Astrocyte of the cerebellum (primary cell): Measurements from ENCODE around the gene MYO10.

Experiments used
- DNase-seq: peaks from one replicate; pipeline ENCODE4 v3.0.0-alpha.2; 2011; ENCODE audit warnings: low read depth
- H3K4me3 ChIP-seq: 2 replicates; pipeline ENCODE4 v1.5.1; 2011; ENCODE audit warnings: mild to moderate bottlenecking, low read depth, low read length, moderate library complexity
- in situ Hi-C: cut with HindIII; loops from 2 replicates; pipeline ENCODE4 v1.10.0; 2017; ENCODE audit warnings: low sequenced_read_pairs
- TF ChIP-seq, protein P1 (sequence below): IDR thresholded peaks from 2 replicates; pipeline ENCODE4 v1.5.1; 2012; ENCODE audit warnings: low read length, low read depth, moderate library complexity, mild to moderate bottlenecking; ENCODE audit errors: missing control alignments

MYO10 gene

DNA sequence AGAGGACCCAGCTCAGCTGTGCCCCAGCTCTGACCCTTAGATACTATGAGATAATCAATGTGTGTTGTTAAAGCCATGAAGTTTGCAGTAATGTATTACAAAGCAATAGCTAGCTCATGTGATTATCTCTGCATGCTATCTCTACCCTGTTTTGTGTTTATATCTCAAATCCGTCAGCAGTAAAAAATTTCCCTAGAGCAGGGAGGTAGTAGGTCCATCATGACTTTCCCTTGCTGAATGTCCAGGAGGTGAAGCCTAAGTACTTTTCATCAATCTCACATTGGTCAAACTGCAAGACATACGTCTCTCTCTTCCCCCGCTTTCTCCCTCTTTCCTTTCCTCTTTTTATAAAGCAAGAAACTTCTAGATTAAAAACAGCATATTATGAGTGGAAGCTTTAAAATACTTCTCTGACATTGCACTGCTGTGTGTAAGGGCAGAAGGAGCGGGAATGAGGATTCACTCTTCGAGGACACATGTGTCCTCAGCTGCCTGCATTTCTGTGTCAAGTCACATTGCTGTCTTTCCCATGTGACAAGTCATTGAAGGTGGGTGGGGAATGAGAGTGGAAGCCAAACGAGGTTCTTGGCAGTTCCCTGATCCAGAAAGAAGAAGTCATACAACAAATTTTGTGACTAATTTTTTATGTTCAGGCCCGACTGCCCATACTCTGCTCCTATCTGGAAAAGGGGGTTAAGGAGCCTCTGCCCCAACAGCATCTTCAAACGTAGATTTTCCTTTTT is 226.2 kb downstream of the MYO10 start:
- in situ Hi-C loops, result no loop called here
- no peak overlapping the region for H3K4me3 ChIP-seq
- DNase-seq, result no peak
- TF ChIP-seq, protein P1, sequence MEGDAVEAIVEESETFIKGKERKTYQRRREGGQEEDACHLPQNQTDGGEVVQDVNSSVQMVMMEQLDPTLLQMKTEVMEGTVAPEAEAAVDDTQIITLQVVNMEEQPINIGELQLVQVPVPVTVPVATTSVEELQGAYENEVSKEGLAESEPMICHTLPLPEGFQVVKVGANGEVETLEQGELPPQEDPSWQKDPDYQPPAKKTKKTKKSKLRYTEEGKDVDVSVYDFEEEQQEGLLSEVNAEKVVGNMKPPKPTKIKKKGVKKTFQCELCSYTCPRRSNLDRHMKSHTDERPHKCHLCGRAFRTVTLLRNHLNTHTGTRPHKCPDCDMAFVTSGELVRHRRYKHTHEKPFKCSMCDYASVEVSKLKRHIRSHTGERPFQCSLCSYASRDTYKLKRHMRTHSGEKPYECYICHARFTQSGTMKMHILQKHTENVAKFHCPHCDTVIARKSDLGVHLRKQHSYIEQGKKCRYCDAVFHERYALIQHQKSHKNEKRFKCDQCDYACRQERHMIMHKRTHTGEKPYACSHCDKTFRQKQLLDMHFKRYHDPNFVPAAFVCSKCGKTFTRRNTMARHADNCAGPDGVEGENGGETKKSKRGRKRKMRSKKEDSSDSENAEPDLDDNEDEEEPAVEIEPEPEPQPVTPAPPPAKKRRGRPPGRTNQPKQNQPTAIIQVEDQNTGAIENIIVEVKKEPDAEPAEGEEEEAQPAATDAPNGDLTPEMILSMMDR, result no peak

DNA sequence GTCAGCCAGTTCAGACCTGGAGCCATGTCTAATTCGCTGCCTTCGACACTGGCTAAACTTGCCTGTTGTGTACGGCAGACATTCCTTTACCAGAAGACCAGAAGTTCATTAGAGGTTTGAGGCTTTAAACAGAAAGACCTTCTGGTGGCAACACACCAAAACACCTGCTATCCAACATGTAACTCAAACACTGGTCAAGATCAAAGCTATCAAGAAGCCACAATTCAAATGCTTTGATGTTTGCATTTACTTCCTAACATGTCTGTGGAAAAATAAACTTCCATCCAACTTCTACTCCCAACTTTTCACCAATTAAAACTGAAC is 228.3 kb downstream of the MYO10 start:
- in situ Hi-C loops, result no loop called here
- no peak overlapping the region for H3K4me3 ChIP-seq
- TF ChIP-seq, protein P1, result no peak
- DNase-seq, result no peak

- TF ChIP-seq, protein P1, result no peak
- in situ Hi-C loops, result no loop called here
- no peak overlapping the region for H3K4me3 ChIP-seq
- DNase-seq, result no peak
Observed at GRCh38 chr5:16707168-16707868, 228.8 kb downstream of the MYO10 start.

GRCh38 chr5:16704945-16705344 is 231.1 kb downstream of the MYO10 start:
- TF ChIP-seq, protein P1, result no peak
- no peak for DNase-seq
- no peak overlapping the region for H3K4me3 ChIP-seq
- in situ Hi-C loops, result no loop called here

GRCh38 chr5:16702964-16703363 is 233.1 kb downstream of the MYO10 start:
- DNase-seq, result no peak
- H3K4me3 ChIP-seq, result no peak overlapping the region
- TF ChIP-seq, protein P1, result no peak
- in situ Hi-C loops, result no loop called here

- DNase-seq, result no peak
- TF ChIP-seq, protein P1, result no peak
- no peak overlapping the region for H3K4me3 ChIP-seq
- in situ Hi-C loops, result no loop called here
Observed at GRCh38 chr5:16701134-16702099, 234.7 kb downstream of the MYO10 start.
